Activated CD8-positive, alpha-beta memory T cell treated with anti-CD3 and anti-CD28 coated beads, Interleukin-2, amount 50 U/mL, for 48 hours (primary cell): ENCODE data around the gene PPM1F.
"Not testable (repeated sequence)": the region's sequence is repeated elsewhere in the genome, so short reads cannot be mapped to it uniquely, and the experiment has no call there.

Source experiments
- DNase-seq: peaks from one replicate; pipeline ENCODE4 v3.0.0-alpha.2; 2020

PPM1F gene

DNA sequence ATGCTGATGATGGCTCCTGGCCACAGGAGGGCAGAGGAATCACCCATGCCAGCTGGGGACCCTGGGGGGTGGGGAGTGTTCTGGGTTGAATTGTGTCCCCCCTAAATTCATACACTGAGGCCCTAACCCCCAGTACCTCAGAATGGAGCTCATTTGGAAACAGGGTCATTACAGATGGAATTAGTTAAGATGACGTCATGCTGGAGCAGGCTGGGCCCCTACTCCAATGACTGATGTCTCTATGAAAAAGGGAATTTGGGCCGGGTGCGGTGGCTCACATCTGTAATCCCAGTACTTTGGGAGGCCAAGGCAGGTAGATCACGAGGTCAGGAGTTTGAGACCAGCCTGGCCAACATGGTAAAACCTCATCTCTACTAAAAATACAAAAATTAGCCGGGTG is 12.7 kb downstream of the PPM1F start:
- not testable (repeated sequence) for DNase-seq

DNA sequence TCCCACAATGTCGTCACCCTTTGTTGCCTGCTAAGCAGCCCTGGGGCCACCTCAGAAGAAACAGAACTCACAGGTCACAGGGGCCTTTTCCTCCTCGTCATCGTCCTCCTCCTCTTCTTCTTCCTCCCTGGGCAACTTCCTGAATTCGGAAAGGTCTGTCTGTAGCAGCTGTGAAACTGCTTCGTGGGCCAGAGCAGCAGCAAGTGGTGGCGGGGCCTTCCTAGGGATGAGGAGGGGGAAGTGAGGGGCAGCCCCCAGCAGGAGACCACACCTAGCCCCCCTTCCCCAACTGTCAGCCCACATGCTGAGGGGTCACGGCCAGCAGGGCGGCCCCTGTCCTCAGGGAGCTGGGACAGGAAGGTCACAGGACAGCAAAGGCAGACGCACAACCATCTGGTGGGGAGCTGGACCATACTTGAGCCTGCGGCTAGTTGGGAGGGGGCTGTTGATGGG is 13.2 kb downstream of the PPM1F start:
- no peak for DNase-seq

DNA sequence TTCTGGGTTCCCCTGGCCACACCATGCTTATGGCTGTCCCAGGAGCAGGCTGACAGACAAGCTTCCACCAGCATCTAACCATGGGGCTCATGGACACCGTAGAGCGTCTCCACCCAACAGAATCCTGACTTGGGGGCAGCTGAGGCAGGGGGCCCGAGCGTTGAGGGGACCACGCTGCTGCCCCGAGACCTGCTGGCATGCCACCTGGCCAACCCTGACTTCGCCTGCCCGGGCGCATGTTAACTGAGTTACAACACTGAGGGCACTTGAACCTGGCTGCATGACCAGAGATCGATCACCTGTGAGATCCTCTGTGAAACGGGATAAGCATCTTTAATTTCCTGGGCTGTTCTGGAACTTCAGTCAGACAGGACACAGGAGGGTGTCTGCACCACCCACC is 13.7 kb downstream of the PPM1F start:
- no peak for DNase-seq

DNA sequence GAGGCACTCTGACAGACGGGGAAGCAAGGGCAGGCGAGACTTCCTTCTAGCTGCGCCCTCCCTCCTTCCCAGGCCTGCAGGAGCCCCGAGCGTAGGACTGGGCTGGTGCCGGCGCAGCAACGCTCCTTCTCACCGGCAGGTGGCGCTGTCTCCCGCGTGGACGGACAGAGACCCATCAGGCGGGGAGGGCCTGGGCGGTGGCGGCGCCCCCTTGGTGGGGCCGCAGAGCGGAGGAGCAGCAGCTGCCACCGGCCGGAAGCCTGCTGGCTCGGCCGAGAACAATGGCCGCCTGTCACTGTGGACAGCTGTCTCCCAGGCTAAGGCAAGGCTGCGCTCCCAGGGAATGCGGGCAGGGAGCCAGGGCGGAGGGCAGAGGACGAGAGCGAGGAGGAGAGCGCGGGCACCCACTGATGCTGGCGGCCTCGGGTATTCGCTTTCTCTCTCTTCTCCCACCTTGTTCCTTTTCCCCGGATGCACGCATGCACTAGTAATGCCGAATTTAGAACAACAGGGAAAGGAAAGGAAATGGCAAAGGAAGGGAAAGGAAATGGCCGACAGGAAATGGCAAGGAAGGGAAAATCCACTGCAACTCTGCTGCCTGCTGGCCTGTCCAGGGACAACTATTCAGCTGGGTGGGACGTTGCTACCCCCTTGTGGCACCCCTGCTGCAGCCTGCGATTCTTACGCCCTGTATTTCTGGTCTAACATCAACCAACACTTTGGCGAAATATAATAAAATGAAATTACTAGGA is 14.4 kb downstream of the PPM1F start:
- DNase-seq = peak; percentile 100

DNA sequence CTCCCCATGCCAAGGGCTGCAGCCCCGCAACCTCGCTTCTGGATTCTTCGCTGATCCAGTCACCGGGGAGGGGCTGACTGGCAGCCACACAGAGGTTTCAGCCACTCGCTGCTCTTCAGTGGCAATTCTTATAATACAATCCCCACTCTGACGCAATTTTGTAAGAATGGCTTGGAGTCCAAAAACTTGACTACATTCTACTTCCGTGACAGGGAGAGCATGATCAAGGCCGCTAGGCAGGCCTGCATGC is 14.9 kb downstream of the PPM1F start:
- DNase-seq = no peak

DNA sequence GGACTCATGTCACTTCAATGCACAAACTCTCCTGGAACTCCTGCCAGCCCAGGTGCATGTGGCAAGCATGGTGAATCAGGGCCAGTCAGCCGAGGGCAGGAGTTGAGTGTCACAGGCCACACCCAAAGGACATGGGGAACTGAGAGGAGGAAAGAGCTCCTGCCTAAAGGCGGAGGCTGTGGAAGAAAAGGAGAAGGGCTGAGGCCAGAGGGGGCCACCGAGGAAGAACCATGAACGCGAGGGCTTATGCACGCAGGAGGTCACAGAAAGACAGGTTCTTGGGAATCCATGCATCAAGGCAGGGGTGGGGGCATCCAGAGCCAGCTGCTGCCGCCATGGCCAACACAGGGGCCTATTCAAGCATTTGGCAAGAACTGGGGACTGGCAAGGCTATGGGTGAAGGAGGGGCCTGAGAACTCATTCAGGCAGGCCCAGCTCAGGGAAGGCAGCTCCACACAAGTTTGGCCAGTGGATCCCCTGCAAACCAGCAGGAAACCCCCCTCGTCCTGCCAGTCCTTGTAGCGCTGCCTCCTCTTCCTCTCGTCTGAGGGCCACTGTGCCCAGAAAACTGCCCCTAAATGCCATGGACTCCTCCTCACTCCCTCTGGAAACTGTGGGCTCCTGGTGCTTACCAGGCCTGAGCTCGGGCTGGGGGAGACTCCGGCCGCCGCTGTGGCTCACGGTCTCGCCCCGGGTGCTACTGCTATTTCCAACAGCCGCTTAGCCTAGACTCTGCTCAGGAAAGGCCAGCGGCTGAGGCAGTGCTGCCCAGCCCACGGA is 15.4 kb downstream of the PPM1F start:
- DNase-seq = no peak

DNA sequence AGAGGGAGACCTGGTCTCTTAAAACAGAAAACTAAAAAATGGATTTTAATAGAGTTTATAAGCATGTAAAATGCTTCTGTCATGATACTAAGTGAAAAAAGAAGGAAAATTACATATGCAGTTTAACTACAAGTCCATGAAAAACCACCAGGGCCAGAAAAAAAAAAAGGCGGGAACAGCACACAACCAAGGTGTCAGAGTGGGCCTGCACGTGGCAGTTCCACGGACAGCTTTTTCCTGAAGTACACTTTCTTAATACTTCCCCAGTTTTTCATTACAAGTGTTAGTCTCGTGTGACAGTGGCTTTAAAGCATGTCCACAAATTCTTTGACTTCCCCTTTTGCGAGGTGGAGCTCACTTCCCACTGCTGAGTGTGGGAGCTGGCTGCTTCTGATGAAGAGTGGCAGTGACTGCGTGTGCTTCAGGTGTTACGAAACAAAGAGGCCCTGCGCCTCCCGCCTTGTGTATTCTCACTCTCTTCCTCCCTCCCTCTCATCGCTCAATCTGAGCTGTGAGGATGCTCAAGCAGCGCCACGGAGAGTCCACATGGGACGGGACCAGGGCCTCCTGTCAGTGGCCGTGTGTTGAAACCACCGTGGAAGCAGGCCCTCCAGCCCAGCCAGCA is 16.4 kb downstream of the PPM1F start:
- DNase-seq = no peak

DNA sequence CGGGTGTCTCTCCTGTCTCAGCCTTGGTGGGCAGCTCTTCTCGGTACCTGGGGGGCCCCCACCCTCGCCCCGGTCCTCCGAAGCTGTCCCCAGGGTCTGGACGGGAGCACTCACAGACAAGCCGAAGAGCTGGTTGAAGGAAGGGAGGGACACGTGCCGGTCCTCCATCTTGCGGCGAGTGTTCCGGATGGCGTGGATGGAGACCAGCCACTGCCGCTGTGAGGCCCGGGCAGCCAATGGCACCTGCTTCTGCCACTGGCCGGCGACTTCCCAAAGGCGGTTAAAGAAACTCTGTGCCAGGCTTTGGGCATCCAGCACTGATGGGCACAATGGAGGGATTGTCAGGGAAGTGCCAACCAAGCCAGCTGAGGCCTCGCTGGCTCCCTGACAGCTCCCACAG is 18.7 kb downstream of the PPM1F start:
- DNase-seq = no peak

DNA sequence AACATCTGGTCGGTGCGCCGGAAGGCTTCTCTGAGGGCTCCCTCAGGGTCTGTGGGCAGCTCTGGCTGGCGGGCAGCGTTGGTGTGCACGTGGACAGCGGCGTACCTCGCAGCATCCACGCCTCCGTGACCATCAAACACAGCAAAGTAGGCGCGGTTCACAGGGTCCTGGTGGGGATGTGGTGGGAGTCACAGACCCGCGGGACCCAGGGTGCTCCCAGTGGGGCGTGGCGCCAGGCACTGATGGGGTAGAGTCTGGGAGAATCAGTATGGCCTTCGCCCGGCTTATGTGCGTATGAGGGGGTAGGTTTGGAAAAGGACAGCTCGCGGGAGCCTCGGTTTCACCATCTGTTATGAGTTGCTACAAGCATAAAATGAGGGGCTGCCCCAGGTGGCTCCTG is 19.2 kb downstream of the PPM1F start:
- no peak for DNase-seq

DNA sequence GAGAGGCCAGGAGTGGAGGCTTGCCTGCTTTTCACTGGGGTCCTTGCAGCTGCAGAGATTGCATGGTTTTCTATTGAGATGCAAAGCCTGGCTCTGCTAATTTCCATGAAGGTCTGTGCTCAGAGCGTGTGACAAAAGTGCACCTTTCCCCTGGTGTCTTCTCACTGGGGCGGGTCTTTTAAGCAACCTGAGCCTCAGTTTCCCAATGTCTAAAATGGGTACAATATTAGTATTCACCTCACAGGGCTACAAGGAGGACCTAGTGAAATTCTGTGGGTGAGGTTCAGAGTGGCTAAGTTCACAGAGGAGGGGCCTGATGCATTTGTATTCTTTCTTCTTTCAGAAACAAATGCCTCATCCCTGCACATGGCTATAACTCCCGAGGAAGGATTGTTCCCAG is 20.3 kb downstream of the PPM1F start:
- DNase-seq = no peak

DNA sequence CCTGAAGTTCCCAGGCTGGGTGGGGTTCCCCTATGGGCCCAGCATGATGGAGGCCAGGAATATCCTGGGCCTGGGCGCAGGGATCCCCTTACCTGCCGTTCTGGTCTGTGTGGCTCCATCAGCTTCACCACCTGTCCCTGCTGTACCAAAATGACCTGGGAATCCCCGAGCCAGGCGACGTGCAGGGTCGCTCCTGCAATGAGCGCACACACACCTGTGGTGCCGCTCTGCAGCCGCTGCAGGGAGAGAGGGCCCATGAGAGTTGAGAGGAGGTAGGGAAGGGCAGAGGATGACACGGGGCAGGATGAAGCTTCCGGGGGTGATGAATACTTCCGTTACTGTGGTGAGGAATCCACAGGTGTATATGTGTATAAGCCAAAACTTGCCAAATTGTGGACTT is 21.6 kb downstream of the PPM1F start:
- DNase-seq = no peak

DNA sequence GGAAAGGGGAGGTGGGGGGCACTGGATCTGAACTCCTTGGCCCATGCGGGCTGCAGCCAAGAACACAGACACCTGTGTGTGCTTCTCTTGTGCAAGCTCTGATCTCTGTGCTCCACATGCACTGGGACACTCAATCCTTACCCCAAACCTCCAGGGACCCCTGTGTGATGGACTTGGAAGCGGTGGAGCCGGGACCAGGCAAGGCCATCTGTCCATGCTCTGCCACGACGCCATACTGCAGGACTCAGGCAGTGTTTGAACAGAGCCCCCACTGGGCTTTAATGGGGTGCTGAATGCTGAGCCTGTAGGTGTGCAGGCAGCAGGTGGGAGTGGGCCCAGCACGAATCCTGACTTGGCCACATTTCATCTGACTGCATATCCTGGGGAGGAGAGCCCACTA is 23.4 kb downstream of the PPM1F start:
- DNase-seq = no peak

DNA sequence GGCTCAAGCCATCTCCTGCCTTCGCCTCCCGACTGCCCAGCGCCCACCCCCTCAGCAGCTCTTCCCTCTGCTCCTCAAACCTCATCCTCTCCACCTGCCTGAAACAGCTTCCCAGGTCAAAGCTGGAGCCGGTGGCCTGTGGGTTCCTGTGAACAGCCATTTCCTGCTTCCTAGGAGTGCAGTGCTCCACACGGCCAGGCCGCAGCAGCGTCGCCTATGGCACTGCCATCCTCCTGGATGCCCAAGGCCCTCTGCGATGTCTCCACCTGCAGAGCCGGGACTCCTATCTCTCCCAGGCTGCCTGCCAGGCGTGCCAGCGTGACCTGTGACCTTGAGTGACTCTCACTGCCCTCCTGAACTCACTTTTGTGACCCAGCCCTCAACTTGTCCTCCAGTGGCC is 24.6 kb downstream of the PPM1F start:
- DNase-seq = no peak

DNA sequence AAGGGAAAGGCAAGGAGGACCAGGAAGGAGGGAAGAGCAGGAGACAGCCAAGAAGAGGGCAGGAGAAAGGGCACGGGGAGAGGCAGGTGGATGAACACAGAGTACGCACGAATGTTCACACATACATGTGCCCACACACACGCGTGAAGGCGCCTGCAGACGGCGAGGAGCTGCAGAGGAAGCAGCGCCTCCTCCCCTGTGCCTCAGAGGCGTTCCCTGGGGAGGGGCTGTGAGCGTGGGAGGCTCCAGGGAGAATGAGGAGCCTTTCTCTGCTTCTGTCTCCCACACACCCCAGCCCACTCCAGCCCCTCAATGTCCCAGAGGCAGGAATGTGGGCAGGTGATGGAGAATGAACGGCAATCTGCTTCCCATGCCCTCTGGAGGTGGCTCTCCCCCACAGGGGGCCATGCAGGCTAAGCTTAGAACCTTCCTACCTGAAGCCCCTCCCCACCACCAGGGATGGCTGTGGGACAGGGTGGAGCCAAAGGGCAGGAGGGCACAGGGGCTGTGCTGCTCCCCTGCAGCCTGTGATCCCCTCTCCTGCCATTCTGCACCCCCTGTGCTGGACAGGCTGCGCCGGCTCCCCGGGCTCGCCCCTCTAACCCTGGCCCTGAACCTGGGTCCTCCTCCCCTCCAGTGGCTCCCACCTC is 25.3 kb downstream of the PPM1F start:
- no peak for DNase-seq

DNA sequence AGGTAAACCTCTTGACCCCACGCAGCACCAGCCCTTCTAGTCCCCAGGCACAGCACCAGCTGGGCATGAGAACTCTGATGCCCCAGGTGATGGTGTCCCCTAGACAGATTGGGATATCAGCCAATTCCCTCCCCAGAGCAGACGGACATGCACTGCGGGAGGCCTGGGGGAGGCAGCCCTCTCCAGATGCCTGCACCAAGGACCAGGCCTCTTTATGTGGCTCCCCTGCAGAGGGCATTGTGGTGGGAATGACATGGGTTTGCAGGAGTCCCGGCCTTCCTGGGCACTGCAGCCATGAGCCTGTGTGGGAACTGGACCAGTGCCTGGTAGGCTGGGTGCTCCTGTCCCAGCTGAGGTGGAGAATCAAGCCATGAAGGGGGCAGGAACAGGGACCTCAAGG is 25.9 kb downstream of the PPM1F start:
- DNase-seq = no peak

DNA sequence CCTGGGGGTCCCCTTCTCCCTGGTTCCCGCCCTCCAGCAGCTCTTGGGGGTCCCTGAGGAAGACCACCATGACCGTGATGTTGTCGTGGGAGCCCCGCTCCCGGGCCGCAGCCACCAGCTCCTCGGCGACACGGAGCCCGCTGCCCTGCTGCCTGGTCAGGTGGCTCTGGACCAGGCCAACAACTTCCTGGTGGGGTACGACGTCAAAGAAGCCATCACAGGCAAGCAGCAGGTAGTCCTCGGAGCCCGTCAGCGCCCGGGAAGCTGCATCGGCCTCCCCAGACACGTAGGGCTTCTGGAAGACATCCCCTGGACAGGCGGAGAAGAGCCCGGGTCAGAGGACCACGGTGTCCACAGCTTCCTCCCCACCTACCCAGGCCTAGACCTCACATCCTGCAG is 29.5 kb downstream of the PPM1F start:
- no peak for DNase-seq

DNA sequence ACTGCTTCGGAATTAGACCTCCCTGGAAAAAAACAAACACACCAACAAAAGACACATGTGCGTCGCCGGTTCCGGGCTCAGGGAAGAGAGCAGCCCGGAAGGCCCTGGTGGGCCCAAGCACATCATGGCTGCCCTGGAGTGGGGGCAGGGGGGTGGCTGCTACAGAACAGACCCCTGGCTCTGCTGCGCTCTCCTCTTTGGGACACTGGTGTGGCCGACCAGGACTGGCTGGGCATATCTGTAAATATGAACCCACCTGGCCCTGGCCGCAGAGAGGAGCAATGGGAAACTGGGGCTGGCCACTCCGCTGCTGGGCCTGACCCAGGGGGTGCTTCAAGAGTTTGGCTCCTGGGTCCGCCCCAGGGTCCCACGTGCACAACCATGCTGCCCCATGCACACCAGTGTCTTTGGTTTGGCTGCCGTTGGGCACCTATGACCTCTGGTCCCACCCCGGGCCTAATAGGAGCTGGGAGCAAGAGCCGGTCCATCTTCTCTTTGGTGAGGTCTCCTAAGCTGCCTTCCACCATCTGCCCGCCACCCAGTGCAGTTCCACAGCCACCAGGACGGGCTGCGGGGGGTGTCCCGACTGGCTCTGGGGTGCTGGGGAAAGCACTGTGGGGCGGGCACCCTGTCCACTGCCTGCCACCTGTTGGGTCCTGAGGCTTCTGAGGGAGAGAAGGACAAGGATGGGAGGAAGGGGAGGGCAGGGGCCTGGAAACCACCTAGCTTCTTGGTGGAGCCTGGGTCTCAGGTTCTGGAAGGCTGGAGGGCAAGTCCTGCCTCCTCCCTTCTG is 30.1 kb downstream of the PPM1F start:
- no peak for DNase-seq

DNA sequence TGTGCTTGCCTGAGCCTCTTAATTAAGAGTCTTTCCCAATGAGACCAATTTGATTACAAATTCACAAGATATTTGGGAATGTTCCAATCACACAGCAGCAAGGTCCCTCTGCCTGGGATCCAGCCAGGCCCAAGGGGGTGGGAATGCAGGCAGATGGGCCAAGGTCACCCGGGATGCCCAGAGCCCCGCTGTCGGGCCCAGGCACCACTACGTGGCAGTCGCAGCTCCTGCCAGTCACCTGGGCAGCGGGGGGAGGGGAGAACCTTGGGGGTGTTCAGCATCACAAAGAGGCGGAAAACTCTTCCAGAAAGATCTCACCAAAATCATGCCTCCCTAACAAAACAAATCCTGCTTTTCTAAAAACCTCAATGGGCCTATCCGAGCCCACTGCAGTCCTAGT is 30.9 kb downstream of the PPM1F start:
- DNase-seq = no peak

DNA sequence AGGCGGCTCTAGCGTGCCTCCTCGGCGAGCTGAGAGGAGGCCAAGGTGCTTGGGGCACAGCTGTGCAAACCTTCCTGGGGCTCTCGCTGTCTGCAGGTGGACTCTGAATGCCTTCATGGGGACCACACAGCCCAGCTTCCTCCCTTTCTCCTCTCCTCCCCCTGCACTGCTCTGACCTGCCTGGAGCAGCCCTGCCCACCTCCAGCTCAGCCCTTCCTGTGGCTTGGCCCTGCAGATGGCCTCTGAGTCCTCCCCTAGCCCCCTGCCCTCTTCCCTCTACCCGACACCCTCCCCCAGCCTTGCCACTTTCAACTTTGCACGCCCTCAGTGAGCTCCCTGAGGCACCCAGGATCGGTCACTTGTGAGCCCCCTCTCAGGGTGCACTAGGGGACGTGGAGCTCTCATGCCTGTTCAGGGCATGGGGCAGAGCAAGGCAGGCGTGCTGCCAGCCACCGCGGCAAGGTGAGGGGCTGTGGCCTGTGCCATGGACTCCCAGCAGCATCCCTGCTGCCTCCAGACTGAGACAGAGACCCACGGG is 31.4 kb downstream of the PPM1F start:
- no peak for DNase-seq

DNA sequence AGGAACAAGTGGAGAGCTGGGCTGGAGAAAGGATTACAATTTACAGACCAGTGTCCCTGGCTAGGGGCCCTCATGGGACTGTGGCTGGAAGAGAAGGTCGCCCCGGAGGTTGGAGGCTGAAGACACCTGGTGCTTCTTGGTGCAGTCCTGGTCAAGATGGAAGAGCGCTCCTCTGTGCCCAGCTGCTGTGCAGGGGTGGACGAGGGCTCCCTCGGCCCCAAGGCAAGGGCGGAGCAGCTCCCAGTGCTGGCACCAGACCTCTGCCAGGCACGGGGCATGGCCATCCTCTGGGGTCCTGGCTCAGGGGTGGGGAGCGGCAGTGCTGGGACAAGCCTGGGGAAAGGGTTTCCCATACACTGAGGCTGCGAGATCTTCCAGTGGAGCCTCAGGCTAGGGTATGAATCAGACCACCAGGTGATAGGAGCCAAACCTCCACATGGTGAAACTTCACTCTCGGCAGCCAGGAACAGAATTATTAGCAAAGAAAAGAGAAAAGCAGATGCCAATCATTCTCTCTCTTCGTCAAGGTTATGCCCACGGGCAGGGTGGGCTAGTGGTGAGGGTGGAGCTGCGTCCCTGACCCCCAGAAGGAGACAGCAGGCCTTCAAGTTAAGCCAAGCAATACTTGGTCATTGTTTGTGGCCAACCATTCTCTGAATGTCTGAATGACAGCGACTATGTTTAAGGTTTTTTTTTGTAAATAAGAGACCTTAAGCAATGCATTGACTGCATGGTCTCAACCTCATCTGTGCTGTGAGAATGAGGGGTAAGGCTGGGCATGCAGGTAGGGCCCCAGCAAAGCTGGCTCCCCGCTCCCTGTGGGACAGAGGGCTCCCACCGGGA is 32.1 kb downstream of the PPM1F start:
- DNase-seq = no peak

DNA sequence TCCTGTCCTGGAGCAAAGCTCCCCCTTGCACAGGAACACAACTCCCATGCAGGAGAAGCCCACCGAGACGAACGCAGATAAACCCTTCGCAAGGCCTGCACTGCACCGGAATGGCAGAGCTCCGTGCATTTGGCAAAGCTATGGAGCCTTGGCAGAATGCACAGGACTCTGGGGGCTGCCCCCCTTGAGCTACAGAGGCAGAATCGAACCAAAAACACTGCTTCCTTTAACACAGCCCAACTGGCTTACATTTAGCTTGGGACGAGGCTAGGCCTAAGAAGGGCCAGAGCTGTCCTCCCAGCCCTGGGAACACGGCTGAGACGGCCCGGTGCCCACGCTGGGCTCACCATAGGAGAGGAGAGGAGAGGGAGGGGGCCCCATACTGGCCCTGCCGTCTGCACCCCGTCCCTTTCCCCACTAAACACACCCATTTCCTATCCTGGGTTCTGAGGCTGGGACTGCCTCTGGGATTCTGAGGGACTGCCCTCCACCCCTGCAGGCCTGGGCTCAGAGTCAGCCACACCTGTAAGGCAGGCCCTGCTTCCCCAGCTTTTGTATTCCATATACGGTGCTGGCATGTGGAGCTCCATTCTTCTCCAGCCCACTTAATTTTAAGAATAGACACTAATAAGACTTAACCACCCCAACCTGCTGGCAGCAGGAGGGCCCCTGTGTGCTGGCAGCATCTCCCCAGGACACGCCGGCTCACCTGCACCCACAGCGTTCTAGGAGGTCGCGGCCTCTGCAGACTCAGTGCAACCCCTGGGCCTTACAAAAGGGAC is 32.9 kb downstream of the PPM1F start:
- DNase-seq = no peak
